Lung microvascular endothelial cell (primary cell): Measurements from ENCODE around the gene PDE4D. TPM values are rescaled to one million over a fixed set of nuclear protein-coding genes. Genes with fewer than 3 reads are reported as not detected.
A peak's percentile ranks its signal among the peaks of the same experiment; 100 is the strongest.

ENCODE experiments used
- DNase-seq, 2 donors: peaks; one replicate each; pipeline versions ENCODE4 v3.0.0 to v3.0.0-alpha.2; 2010; ENCODE audit warnings: low read depth in 2 of 2
- total RNA-seq: library from RNA; depleted of rRNA; stranded (reverse); fragments of >200 nt; gene quantifications from 2 replicates; pipeline ENCODE4 v1.2.1, GENCODE V29; 2014

The PDE4D gene
- total RNA-seq, 1 donor from 2014 or later: 23.8 TPM

- peak; percentile 5 to 32 for DNase-seq
Measured at GRCh38 chr5:59125011-59125961, 768.2 kb downstream of the PDE4D start.

- DNase-seq: no peak
Measured at GRCh38 chr5:59123595-59124561, 769.6 kb downstream of the PDE4D start.

- DNase-seq: no peak
Measured at GRCh38 chr5:59119480-59119879, 774.0 kb downstream of the PDE4D start.

DNA sequence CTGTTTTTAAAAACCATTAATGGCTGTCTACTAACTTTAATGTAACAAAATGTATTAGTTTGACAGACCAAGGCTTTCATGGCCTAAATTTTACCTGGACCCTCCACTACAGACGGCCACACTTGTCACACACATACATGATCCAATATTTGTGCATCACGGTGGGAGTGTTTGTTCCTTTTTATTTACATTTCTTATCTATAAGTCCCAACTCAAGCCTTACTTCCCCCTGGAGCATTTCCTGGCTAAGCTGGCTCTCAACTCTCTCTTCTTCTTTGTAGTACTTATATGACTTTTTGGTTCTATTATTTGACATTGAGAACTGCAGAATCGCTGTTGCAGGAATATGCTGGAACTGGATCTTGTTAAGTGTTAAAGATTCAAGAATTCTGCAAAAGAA lies 776.2 kb downstream of the PDE4D start:
- DNase-seq: no peak

DNA sequence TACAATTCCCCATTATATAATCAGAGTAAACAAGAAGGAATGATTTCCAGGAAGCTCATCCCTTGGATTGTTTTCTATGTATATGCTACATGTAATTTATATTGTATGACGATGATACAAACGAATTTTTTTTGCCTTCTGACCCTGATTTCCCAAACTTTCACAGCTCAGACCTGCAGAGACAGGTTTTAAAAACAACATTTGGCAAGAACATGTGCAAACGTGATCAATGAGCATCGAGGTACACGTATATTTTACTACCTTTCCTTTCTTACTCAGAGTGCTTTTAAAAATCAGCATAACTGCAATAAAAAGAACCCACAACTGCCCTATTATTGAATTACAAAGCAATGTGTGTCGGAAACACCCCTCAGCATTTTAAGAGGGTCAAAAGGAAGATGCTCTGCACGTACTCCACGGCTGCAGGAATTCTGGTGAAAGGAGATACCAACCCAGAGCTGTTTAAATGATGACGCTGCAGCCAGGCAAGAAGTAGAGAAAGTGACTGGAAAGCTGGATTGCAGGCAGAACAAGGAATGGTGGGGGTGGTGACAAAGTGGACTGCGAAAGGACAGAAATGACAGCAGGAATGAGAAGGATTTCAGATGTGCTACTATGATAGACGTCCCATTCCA lies 777.2 kb downstream of the PDE4D start:
- DNase-seq: no peak

DNA sequence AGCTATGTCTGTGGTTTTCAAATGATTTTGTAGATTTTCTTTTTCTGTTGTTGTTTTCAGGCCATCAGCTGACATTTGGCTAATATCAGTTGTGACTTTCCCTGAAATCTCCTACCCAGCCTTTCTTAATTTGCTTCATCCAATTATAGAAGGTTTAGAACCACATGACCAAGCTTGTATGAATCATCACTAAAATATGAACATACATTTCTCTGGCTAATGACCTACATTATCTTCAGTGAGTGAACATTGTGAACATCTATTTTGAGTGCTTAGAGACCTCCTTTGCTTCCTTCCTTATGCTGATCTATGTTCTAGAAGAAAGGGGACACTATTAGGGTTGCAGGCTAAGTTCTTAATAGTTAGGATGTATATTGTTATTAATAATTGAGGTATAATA lies 778.2 kb downstream of the PDE4D start:
- peak in 1 of 2 donors; percentile 27 for DNase-seq

DNA sequence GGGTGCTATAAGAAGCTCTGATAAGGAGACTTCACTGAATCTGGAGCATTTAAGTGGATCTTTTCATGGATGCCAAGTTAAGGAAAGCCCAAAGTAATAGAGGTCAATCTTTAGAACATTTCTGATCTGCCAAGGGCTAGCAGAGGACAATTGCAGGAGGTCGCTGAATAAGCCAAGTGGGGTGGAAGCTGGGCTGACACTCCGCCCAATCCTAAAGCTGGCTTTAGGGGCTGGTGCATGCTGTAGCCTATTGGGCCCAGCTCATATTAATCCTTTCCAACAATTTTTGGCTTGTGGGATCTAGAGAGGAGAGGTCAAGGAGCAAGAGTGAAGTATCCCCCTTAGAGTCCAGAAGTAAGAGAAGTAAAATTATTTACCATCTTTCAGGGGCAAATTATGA lies 784.1 kb downstream of the PDE4D start:
- DNase-seq: no peak

DNA sequence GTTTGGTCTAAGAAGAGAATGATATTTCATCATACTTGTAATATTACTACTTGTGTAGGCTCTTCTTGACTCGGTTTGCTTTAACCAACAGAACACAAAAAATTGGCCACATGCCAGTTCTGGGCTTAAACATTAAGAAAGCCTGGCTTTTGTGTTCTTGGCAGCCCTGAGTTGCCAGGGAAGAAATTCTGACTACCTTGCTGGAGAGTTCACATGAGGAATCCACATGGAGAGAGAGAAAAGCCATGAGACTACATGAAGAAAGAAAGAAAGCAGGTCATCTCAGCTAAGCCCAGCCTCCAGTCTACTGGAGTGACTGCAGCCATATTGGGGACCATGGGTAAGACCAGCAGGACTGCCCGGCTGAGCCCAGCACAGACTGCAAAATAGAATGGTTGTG lies 785.8 kb downstream of the PDE4D start:
- DNase-seq: no peak

GRCh38 chr5:59104400-59105127 lies 789.0 kb downstream of the PDE4D start:
- DNase-seq: peak in 1 of 2 donors; percentile 7

DNA sequence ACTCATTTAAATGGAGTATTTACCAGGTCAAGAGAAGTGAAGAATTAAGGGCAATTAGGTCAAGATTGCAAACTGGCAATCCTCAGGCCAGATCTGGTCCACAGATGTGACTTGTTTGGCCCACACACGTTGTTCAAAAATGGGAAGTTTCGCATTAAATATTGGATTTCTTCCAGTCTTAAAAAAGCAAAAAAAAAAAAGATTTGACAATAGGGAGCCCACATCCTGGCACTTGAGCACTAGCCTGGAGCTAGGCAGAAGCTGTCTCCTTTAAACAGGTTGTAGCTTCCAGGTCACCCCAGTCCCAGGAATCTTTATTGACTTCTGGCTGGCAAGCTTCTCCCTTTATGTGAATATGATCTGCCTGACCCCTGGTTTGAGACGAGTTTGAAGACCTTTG lies 790.2 kb downstream of the PDE4D start:
- no peak for DNase-seq

DNA sequence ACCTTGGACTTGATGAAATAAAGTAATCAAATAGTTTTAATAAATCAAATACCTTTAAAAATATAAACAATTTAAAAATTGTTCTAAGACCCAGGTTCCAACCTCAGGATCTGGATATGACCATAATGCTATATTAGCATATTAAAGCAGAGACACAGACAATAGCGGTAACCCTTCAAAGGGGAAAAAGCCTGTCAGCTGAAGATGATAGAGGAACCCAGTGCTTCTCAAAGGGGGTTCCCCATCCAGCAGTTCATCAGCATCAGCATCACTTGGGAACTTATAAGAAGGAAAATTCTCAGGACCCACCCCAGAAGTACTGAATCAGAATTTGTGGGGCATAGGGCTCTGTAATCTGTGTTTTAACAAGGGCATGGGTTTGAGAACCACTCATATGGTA lies 791.1 kb downstream of the PDE4D start:
- DNase-seq: no peak

- no peak for DNase-seq
Measured at GRCh38 chr5:59100875-59101274, 792.7 kb downstream of the PDE4D start.

GRCh38 chr5:59099995-59100345 lies 793.6 kb downstream of the PDE4D start:
- DNase-seq: no peak

DNA sequence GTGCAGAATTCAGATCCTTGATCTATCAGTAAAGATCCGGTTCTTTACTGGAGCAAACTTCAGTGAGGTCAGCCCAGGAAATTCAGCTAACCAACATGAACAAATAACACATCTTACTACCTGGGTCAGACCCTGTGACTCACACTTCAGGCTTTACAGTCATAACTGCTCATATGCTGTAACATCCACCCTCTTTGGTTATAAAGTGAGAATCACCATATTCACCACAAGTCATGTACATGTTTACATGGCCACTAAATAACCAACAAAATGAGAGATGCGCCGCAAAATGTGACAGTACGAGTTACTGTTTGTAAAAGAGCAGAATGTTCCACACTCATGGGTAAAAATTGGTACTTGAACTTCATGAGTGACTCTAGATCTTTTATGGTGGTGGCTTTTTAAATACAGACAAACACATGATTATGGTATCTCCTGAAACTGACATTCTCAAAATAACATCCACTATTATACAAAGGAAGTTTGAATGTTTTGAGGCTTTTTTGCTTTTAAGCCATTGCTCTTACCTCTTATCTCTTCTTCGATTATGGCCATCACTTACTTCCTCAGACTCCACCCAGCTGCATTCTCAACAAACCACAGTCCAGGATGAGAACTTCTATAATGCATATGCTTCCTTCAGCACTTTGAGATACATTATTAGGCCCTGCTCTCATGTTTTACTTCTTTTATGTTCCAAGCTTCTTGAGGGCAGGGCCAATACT lies 794.1 kb downstream of the PDE4D start:
- DNase-seq: peak in 1 of 2 donors; percentile 84

GRCh38 chr5:59098743-59099142 lies 794.8 kb downstream of the PDE4D start:
- no peak for DNase-seq

DNA sequence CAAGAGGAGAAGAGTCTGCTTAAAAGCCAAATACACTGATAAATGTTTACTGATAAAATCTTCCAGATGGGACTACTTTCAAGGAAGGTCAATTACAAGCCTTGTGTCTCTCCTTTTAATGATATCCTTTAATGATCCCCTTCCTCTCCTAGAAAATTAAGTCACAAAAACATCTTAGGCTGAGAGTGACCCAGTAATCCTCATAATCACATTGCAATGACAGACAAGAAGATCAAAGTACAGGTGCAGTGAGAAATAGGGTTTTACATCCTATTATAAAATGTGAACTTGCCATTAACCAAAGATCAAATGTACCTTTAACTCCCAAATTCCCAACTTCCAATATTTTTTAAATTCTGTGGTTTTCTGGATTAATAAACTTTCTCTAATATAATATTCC lies 795.8 kb downstream of the PDE4D start:
- DNase-seq: no peak

- peak in 1 of 2 donors; percentile 70 for DNase-seq
Measured at GRCh38 chr5:59097116-59097515, 796.4 kb downstream of the PDE4D start.

DNA sequence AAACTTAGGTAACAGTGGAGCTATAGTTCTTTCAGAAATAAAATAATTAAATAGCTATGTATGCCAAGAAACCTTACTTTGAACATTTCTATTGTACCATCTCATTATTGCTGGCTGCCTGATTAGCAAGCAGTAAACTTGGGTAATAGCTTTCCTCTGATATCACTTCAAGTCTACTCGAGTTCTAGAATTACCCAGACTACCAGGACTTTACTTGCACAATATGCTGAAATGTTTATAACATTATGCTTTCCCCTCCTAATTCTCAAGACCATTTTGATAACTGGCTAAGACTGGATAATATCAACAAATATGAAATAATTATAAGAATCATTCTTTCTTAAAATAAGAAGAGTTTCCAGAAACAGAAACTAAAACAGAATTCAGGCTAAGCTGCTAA lies 798.0 kb downstream of the PDE4D start:
- no peak for DNase-seq

- no peak for DNase-seq
Measured at GRCh38 chr5:59094864-59095263, 798.7 kb downstream of the PDE4D start.

GRCh38 chr5:59093329-59093728 lies 800.2 kb downstream of the PDE4D start:
- no peak for DNase-seq
